ENCODE data around the gene GGTLC2. TPM values are rescaled to one million over a fixed set of nuclear protein-coding genes. Genes with fewer than 3 reads are reported as not detected.
"Not testable (repeated sequence)": the region's sequence is repeated elsewhere in the genome, so short reads cannot be mapped to it uniquely, and the experiment has no call there.

GGTLC2 gene
- total RNA-seq, 1 donor from 2014 or later: not detected

- CTCF ChIA-PET; POLR2A ChIA-PET; H3K36me3 Mint-ChIP-seq (ENCODE audit: low read depth); ATAC-seq (ENCODE audit: low read depth); DNase-seq; intact Hi-C loops (cut with micrococcal nuclease); H3K4me3 Mint-ChIP-seq; H3K27ac Mint-ChIP-seq; H3K27me3 Mint-ChIP-seq; H3K9me3 Mint-ChIP-seq: not testable (repeated sequence)
- H3K4me1 Mint-ChIP-seq: peaks cover 22% of the 10 kb centered on the region
Observed at GRCh38 chr22:22649761-22650160, 5.3 kb downstream of the GGTLC2 start.

- H3K27ac Mint-ChIP-seq; DNase-seq; H3K27me3 Mint-ChIP-seq; H3K36me3 Mint-ChIP-seq (ENCODE audit: low read depth); CTCF ChIA-PET; H3K4me3 Mint-ChIP-seq; intact Hi-C loops (cut with micrococcal nuclease); ATAC-seq (ENCODE audit: low read depth); H3K9me3 Mint-ChIP-seq; POLR2A ChIA-PET: not testable (repeated sequence)
- peaks cover 29% of the 10 kb centered on the region for H3K4me1 Mint-ChIP-seq
Observed at GRCh38 chr22:22650398-22650797, 6.0 kb downstream of the GGTLC2 start.

DNA sequence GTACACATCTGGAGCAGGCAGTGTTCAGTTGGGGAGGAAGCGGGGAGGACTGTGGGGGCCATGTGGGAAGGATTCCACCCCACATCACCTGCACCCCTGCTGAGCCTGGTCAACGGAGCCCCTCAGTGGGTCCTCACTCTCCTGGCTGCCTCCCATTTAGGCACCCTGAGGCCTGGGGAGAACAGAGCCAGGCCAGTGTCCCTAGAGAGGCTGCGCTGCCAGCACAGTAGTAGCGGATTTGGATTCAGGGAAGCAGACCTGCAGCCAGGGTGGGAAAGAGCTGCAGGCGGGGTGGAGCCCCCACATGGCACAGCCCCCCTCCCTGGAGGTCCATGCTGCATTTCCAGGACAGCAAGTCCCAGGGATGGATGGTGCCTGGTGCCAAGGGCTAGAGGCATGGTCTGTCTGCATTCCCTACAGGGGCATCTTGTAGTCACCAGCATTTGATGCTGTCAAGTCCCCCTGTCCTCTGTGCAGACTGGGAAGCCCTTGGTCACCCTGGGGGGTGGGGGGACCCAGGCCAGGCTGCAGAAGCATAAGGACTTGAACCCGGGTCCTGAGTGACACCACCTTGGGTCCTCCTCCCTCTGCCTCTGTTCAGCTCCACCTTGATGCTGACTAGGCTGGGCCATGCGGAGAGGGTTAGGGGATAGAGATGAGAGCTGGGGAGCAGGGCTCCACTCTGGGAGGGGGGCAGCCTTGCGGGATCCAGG, 6.5 kb downstream of the GGTLC2 start:
- peaks cover 29% of the 10 kb centered on the region for H3K4me1 Mint-ChIP-seq

DNA sequence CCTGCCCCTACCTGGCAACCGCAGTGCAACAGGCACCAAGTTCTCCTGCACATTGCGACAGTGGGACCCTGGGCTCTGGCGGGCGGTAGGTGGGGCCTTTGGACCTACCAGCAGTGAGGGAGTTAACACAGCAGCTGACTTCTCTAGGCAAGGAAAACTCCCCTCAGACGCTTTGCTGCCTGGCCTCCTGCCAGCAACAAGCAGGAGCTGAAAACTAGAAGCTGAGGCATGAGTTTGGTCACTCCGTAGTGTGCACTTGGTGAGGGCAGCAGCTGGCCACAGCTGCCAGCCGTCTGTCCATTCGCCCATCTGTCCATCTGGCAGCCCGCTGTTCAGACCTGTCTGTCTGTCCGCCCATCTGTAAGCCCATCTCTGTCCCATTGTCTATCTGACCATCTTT, 7.2 kb downstream of the GGTLC2 start:
- H3K4me3 Mint-ChIP-seq; H3K9me3 Mint-ChIP-seq; H3K27me3 Mint-ChIP-seq; POLR2A ChIA-PET; intact Hi-C loops (cut with micrococcal nuclease); ATAC-seq (ENCODE audit: low read depth); CTCF ChIA-PET; H3K36me3 Mint-ChIP-seq (ENCODE audit: low read depth); DNase-seq; H3K27ac Mint-ChIP-seq: not testable (repeated sequence)
- H3K4me1 Mint-ChIP-seq: peaks cover 29% of the 10 kb centered on the region

More for the DNA sequence above, 6.5 kb downstream of the GGTLC2 start:
- H3K36me3 Mint-ChIP-seq (ENCODE audit: low read depth); POLR2A ChIA-PET; H3K27ac Mint-ChIP-seq; H3K27me3 Mint-ChIP-seq; ATAC-seq (ENCODE audit: low read depth); H3K4me3 Mint-ChIP-seq; intact Hi-C loops (cut with micrococcal nuclease); DNase-seq; H3K9me3 Mint-ChIP-seq; CTCF ChIA-PET: not testable (repeated sequence)

- H3K4me3 Mint-ChIP-seq; CTCF ChIA-PET; POLR2A ChIA-PET; H3K9me3 Mint-ChIP-seq; intact Hi-C loops (cut with micrococcal nuclease); ATAC-seq (ENCODE audit: low read depth); H3K27ac Mint-ChIP-seq; DNase-seq; H3K27me3 Mint-ChIP-seq; H3K36me3 Mint-ChIP-seq (ENCODE audit: low read depth): not testable (repeated sequence)
- H3K4me1 Mint-ChIP-seq: peaks cover 29% of the 10 kb centered on the region
Observed at GRCh38 chr22:22652102-22652501, 7.7 kb downstream of the GGTLC2 start.

DNA sequence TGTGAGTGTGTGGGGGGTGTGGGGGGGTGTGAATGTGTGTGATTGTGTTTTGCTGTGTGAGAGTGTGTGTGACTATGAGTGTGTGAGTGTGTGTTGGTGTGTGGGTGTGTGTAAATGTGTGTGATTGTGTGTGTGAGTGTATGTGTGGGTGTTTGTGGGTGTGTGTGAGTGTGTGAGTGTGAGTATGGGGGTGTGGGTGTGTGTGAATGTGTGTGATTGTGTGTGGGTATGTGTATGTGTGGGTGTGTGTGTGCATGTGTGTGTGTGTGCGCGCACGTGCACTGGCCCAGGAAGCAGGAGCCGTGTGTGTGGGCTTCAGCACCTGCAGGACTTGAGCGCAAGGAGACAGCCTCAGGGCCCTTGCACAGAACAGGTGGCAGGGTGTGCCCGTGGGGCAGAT, 8.2 kb downstream of the GGTLC2 start:
- POLR2A ChIA-PET; H3K27me3 Mint-ChIP-seq; ATAC-seq (ENCODE audit: low read depth); H3K9me3 Mint-ChIP-seq; H3K27ac Mint-ChIP-seq; CTCF ChIA-PET; intact Hi-C loops (cut with micrococcal nuclease); H3K36me3 Mint-ChIP-seq (ENCODE audit: low read depth); DNase-seq: not testable (repeated sequence)
- H3K4me1 Mint-ChIP-seq: peaks cover 29% of the 10 kb centered on the region
- H3K4me3 Mint-ChIP-seq: peak overlapping the region; percentile 32

GRCh38 chr22:22653677-22654381, 9.4 kb downstream of the GGTLC2 start:
- H3K27me3 Mint-ChIP-seq; ATAC-seq (ENCODE audit: low read depth); DNase-seq; H3K36me3 Mint-ChIP-seq (ENCODE audit: low read depth); POLR2A ChIA-PET; H3K9me3 Mint-ChIP-seq; intact Hi-C loops (cut with micrococcal nuclease); CTCF ChIA-PET: not testable (repeated sequence)
- H3K27ac Mint-ChIP-seq: peak overlapping the region; percentile 59
- peak overlapping the region; percentile 24 for H3K4me3 Mint-ChIP-seq
- H3K4me1 Mint-ChIP-seq: peaks cover 26% of the 10 kb centered on the region

GRCh38 chr22:22655452-22656290, 11.3 kb downstream of the GGTLC2 start:
- TF ChIP-seq, protein P1, sequence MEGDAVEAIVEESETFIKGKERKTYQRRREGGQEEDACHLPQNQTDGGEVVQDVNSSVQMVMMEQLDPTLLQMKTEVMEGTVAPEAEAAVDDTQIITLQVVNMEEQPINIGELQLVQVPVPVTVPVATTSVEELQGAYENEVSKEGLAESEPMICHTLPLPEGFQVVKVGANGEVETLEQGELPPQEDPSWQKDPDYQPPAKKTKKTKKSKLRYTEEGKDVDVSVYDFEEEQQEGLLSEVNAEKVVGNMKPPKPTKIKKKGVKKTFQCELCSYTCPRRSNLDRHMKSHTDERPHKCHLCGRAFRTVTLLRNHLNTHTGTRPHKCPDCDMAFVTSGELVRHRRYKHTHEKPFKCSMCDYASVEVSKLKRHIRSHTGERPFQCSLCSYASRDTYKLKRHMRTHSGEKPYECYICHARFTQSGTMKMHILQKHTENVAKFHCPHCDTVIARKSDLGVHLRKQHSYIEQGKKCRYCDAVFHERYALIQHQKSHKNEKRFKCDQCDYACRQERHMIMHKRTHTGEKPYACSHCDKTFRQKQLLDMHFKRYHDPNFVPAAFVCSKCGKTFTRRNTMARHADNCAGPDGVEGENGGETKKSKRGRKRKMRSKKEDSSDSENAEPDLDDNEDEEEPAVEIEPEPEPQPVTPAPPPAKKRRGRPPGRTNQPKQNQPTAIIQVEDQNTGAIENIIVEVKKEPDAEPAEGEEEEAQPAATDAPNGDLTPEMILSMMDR (IDR thresholded peaks at IDR 0.05): no peak
- ChIA-PET CTCF (interaction anchor here (0.8 kb wide), 1 partner anchor 67 kb away, joined by 3 read pairs; no protein-coding TSS in a partner anchor), POLR2A (no interaction called here)
- Mint-ChIP-seq H3K4me1 (peaks cover 24% of the 10 kb centered on the region), H3K4me3 (no peak overlapping the region), H3K27me3 (no peaks in the 10 kb centered on the region), H3K9me3 (no peaks in the 10 kb centered on the region), H3K36me3 (ENCODE audit: low read depth) (no peaks in the 10 kb centered on the region), H3K27ac (no peak overlapping the region)
- no peak for ATAC-seq (ENCODE audit: low read depth)
- DNase-seq: no peak
- intact Hi-C loops (cut with micrococcal nuclease): no loop called here

Data from activated B cell treated with CpG ODN at 0.5 μM for 24 hours (primary cell).